ENCODE results near the gene GRIP1. TPM values are rescaled to one million over a fixed set of nuclear protein-coding genes. Genes with fewer than 3 reads are reported as not detected.

The GRIP1 gene
- total RNA-seq, 1 experiment from 2014 or later: 22.5 TPM

DNA sequence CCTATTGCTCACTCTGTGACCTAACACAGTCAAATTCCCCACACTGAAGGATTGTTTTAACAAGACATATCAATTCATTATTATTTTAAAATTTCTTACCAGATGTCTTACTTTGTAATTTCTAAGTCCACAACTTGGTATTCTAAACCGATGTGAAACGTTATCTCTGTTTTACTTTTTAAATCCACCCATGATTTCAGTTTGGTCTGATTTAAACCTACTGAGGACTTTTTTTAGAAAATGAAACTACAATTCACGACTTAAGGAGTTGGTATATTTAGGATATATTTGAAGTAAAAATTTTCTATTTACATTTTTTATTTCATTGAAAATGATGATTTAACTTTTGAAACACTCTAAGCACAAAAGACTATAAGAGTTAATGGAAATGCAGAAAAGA lies 35.1 kb upstream of the GRIP1 start:
- Mint-ChIP-seq H3K27ac (no peak overlapping the region), H3K4me1 (0 out of 2 replicates have a peak, but pooled peaks cover 2% of the 10 kb centered on the region), H3K36me3 (no peaks in the 10 kb centered on the region), H3K9me3 (peaks cover 8% of the 10 kb centered on the region), H3K27me3 (ENCODE audit: low read depth) (no peaks in the 10 kb centered on the region), H3K4me3 (no peak overlapping the region)
- CTCF ChIA-PET: interaction anchor here (0.9 kb wide), 1 partner anchor 21 kb away, joined by 3 read pairs; no protein-coding TSS in a partner anchor
- POLR2A ChIA-PET: no interaction called here
- ATAC-seq: no peak
- TF ChIP-seq OVOL2 (CRISPR knock-in tag; IDR thresholded peaks at IDR 0.05; ENCODE audit: borderline replicate concordance) (no peak), PRRX2 (CRISPR knock-in tag; IDR thresholded peaks at IDR 0.05) (no peak), NR2C2 (CRISPR knock-in tag; IDR thresholded peaks at IDR 0.05) (no peak), FOXP4 (CRISPR knock-in tag; IDR thresholded peaks at IDR 0.05) (no peak), ZNF671 (CRISPR knock-in tag; IDR thresholded peaks at IDR 0.05) (no peak), TEAD1 (CRISPR knock-in tag; IDR thresholded peaks at IDR 0.05) (no peak), NR3C1 (CRISPR knock-in tag; conservative IDR thresholded peaks at IDR 0.05; ENCODE audit: low read depth) (no peak), MXD4 (CRISPR knock-in tag; IDR thresholded peaks at IDR 0.05; ENCODE audit: borderline replicate concordance) (no peak), ELF4 (CRISPR knock-in tag; IDR thresholded peaks at IDR 0.05; ENCODE audit: low read depth) (no peak), ZNF263 (CRISPR knock-in tag; IDR thresholded peaks at IDR 0.05; ENCODE audit: low read depth) (no peak), KAT7 (CRISPR knock-in tag; IDR thresholded peaks at IDR 0.05; ENCODE audit: borderline replicate concordance) (no peak), ZNF121 (CRISPR knock-in tag; IDR thresholded peaks at IDR 0.05) (no peak)
- TF ChIP-seq, protein P1, sequence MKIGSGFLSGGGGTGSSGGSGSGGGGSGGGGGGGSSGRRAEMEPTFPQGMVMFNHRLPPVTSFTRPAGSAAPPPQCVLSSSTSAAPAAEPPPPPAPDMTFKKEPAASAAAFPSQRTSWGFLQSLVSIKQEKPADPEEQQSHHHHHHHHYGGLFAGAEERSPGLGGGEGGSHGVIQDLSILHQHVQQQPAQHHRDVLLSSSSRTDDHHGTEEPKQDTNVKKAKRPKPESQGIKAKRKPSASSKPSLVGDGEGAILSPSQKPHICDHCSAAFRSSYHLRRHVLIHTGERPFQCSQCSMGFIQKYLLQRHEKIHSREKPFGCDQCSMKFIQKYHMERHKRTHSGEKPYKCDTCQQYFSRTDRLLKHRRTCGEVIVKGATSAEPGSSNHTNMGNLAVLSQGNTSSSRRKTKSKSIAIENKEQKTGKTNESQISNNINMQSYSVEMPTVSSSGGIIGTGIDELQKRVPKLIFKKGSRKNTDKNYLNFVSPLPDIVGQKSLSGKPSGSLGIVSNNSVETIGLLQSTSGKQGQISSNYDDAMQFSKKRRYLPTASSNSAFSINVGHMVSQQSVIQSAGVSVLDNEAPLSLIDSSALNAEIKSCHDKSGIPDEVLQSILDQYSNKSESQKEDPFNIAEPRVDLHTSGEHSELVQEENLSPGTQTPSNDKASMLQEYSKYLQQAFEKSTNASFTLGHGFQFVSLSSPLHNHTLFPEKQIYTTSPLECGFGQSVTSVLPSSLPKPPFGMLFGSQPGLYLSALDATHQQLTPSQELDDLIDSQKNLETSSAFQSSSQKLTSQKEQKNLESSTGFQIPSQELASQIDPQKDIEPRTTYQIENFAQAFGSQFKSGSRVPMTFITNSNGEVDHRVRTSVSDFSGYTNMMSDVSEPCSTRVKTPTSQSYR (CRISPR knock-in tag; IDR thresholded peaks at IDR 0.05): no peak
- TF ChIP-seq, protein P2, sequence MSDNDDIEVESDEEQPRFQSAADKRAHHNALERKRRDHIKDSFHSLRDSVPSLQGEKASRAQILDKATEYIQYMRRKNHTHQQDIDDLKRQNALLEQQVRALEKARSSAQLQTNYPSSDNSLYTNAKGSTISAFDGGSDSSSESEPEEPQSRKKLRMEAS (CRISPR knock-in tag; IDR thresholded peaks at IDR 0.05): no peak
- no peak for DNase-seq (ENCODE audit: low spot score)

DNA sequence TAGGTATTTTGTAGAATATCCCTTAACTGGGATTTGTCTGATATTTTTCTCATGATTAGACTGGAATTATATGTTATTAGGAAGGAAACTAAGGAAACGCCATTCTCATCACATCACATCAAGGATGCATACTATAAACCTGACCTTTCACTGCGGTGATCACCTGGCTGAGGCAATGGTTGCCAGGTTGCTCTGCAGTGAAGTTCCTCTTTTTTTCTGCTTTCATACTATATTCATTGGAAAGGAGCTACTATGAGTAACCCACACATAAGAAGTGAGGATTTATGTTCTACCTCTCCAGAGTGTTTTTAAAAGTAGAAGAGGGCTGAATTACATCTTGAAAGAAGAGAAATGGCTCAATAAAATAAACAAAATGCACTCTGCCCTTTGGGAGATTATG lies 31.0 kb upstream of the GRIP1 start:
- no peaks in the 10 kb centered on the region for H3K4me1 Mint-ChIP-seq
- no peaks in the 10 kb centered on the region for H3K27me3 Mint-ChIP-seq (ENCODE audit: low read depth)
- H3K27ac Mint-ChIP-seq: no peak overlapping the region
- ChIA-PET CTCF (interaction anchor here (1.2 to 2.5 kb wide), 7 partner anchors 10 to 512 kb away, joined by 4 to 14 read pairs (median 5); no protein-coding TSS in a partner anchor), POLR2A (no interaction called here)
- H3K4me3 Mint-ChIP-seq: no peak overlapping the region
- H3K9me3 Mint-ChIP-seq: peaks cover 19% of the 10 kb centered on the region
- peaks cover 5% of the 10 kb centered on the region; the same call in 1 of the 2 replicates for H3K36me3 Mint-ChIP-seq
- ATAC-seq: no peak
- no peak for DNase-seq (ENCODE audit: low spot score)
- TF ChIP-seq ZSCAN18 (CRISPR knock-in tag; IDR thresholded peaks at IDR 0.05) (no peak), SP1 (CRISPR knock-in tag; conservative IDR thresholded peaks at IDR 0.05) (no peak), ESRRA (CRISPR knock-in tag; IDR thresholded peaks at IDR 0.05; ENCODE audit: borderline replicate concordance) (no peak), ZNF512 (CRISPR knock-in tag; IDR thresholded peaks at IDR 0.05; ENCODE audit: borderline replicate concordance) (no peak), AR (CRISPR knock-in tag; IDR thresholded peaks at IDR 0.05) (no peak), MYBL2 (CRISPR knock-in tag; IDR thresholded peaks at IDR 0.05) (no peak), ZNF317 (CRISPR knock-in tag; IDR thresholded peaks at IDR 0.05; ENCODE audit: borderline replicate concordance, low read depth) (no peak)

All from WTC11 (cell line).